GM19397 (cell line): ENCODE data around the gene COPS2.
"Not testable (repeated sequence)": the region's sequence is repeated elsewhere in the genome, so short reads cannot be mapped to it uniquely, and the experiment has no call there.

Source experiments
- ATAC-seq: cut with Tn5 transposase; IDR thresholded peaks from one replicate; pipeline ENCODE4 v1.9.1; 2021; ENCODE audit warnings: mild to moderate bottlenecking, moderate library complexity; ENCODE audit not compliant: unreplicated experiment

The COPS2 gene

GRCh38 chr15:49155110-49155833, at the start of gene COPS2:
COPS2 (minus strand) TSS chr15:49155599; CDS start chr15:49155578, 21 bp downstream.
- ATAC-seq = peak; percentile 90

DNA sequence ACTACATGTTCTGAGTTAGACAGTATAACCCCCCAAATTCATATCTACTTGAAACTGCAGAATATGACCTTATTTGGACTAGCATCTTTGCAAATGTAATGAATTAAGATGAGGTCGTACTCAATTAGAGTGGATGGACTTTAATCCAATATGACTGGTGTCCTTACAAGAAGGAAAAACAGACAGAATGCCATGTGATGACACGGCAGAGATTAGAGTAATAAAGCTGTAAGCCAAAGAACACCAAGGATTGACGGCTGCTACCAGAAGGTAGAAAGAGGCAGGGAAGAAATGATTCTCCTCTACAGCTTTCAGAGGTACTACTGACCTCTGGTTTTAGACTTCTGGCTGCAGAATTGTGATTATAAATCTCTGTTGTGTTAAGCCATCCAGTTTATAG, 44.9 kb upstream of the COPS2 start:
- no peak for ATAC-seq

DNA sequence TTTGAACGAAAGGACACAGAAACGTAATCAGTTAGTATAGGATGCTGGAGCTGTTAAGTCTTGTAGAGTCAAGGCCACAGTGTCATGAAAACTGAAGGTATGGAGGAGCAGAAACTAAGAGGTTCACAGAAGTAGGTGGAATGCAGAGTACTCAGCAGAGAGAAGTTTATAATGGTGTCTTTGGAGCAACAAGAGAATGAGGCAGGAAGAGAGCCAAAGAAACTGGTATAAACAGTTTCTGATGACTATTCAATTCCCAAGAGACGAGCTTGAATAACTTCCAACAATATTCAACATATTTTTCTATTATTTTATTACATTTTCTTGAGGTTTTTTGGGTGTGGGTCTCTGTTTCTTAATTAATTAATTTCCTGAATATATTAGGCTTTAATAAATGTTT, 44.3 kb upstream of the COPS2 start:
- no peak for ATAC-seq

DNA sequence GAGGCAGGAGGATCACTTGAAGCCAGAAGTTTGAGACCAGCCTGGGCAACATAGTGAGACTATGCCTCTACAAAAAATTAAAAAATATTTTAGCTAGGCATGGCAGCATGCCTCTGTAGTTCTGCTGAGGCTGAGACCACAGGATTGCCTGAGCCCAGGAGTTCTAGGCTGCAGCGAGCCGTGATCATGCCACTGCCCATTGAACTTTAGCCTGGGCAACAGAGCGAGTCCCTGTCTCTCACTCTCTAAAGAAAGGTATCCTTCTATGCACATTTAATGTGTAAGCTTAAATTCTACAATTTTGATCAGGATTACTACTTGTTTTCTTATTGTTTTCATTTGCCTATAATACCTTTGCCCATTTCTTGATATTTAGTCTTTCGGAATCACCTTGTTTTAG, 41.5 kb upstream of the COPS2 start:
- no peak for ATAC-seq

- ATAC-seq = no peak
Observed at GRCh38 chr15:49191892-49192291, 36.5 kb upstream of the COPS2 start.

GRCh38 chr15:49190586-49190985, 35.2 kb upstream of the COPS2 start:
- ATAC-seq = no peak

- ATAC-seq = no peak
Observed at GRCh38 chr15:49189631-49190030, 34.2 kb upstream of the COPS2 start.

DNA sequence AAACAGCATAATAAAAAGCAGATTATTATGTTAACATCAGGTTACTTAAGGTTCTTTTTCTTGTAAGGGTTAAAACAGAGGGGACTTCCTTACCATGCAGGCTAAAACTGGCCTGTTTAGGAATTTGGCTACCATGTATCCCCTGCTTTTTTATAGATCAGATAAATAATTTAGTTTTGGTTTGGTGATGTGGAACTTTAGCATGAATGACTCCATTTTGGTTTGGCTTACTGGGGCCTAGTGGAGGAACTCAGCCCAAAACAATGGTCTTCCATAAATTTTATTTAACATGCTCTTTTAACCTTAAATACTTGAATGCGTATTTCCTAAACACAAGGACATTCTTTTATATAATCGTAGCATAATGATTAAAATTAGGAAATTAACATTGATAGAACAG, 33.5 kb upstream of the COPS2 start:
- ATAC-seq = no peak

DNA sequence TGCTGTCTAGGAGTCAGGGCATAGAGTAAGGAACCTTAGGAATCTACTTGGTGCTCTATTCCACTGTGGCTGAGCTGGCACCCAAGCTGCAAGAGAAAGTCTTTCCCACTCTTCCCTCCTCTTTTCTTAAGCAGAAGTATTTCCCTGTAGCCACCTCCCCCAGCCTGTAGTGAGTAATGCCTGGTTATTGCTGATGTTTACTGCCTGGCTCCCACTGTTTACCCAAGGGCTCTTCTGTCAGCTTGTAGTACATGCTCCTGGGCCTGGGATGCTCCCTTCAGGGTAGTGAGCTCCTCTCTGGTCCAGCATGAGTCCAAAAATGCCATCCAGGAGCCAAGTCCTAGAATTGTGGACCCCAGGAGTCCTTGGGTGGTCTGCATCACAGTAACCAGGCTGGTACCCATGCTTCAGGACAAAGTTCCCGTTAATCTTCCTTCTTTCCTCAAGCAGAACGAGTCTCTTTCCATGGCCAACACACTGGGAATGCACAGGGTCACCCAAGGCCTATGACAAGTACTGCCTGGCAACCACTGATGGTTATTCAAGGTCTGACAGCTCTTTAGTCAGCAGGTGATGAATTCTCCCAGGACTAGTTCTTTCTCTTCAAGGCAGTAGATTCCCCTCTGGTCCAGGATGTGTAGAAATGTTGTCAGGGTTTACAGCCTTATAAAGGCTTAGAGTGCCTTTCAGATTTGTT, 32.3 kb upstream of the COPS2 start:
- ATAC-seq = no peak

DNA sequence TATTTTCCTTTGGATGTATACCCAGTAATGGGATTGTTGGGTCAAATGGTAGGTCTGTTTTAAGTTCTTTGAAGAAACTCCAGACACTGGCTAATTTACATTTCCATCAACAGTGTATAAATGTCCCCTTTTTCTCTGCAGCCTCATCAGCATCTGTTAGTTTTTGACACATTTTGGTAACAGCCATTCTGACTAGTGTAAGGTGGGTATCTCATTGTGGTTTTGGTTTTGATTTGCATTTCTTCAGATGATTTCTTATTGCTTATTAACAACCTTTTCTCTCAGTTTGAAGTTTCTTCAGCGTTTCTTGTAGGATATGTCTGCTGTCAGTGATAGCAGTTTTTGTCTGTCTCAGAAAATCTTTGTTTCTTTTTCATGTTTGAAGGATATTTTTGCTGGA, 30.1 kb upstream of the COPS2 start:
- ATAC-seq = peak; percentile 77

DNA sequence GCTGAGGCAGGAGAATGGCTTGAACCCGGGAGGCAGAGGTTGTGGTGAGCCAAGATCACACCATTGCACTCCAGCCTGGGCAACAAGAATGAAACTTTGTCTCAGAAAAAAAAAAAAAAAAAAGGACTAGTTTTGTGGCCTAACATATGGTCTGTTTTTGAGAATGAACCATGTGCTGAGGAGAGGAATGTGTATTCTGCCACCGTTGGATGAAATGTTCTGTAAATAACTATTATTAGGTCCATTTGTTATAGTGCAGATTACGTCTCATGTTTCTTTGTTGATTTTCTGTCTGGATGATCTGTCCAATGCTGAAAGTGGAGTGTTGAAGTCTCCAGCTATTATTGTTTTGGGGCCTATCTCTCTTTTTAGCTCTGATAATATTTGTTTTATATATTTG, 28.3 kb upstream of the COPS2 start:
- not testable (repeated sequence) for ATAC-seq

DNA sequence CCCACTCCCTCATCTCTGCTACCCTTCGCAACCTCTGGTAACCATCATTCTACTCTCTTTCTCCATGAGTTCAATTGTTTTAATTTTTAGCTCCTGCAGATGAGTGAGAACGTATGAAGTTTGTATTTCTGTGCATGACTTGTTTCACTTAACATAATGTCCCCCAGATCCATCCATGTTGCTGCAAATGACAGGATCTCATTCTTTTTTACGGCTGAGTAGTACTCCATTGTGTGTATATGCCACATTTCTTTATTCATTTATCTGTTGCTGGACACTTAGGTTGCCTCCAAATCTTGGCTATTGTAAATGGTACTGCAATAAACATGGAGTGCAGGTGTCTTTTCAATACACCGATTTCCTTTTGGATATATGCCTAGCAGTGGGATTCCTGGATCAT, 26.7 kb upstream of the COPS2 start:
- no peak for ATAC-seq

DNA sequence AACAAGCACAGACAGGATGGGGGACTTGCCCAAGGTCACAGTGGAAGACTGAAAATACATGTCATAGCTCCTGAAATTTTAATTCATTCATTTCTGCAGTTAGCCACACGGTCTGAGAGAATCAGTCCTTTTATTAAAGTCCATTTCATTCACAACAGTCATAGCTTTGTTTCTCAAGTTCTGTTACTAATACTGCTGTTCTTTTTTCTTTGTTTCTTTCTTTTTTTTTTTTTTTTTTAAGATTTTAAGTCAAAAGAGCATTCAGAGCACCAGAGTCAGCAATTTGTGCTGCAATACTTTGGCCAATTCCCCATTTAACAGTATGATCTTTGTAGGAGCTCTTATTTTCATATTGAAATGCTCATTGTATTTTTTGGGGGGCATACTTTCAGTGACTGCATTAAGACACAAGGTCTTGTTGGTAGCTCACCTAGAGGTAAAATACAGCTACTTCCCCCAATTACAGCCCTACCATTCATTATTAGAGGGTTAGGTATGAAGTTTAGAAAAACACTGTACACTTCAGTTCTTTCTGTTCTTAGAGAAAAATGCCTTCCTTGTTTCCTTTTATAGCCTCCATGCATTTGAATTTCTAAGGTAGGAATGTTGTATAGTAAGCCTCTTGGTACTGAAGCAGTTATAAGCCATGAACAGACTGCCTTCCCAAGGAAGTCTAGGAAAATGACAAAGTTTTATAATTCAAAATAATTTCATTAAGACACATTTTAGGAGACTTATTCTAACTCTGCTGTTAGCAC, 24.2 kb upstream of the COPS2 start:
- ATAC-seq = no peak

DNA sequence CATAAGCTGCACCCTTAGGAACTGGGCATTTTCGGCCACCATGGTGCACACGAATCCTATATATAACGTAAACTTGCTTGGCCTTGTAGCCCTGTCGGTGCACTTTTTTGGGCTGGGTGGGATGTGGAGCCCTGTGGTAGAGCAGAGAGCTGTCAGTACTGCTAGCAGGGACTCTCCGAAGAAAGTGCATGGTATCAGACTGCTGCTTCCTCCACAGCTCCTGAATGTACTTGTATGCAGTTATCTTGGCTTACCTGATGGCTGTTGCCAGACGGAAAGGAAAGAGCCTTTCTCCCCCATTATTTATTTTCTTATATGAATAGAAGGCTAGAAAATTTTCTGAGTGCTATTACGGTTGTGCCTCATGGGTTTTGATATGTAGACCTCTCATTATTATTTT, 23.1 kb upstream of the COPS2 start:
- no peak for ATAC-seq

- not testable (repeated sequence) for ATAC-seq
Observed at GRCh38 chr15:49175582-49176397, 20.4 kb upstream of the COPS2 start.

GRCh38 chr15:49174902-49175301, 19.5 kb upstream of the COPS2 start:
- ATAC-seq = no peak

- no peak for ATAC-seq
Observed at GRCh38 chr15:49171790-49172189, 16.4 kb upstream of the COPS2 start.

- peak; percentile 94 for ATAC-seq
Observed at GRCh38 chr15:49169880-49170597, 14.6 kb upstream of the COPS2 start, which contains the start of gene GALK2. GALK2 (plus strand) TSS chr15:49170247; CDS start chr15:49170323, 76 bp downstream.

- no peak for ATAC-seq
Observed at GRCh38 chr15:49168016-49168415, 12.6 kb upstream of the COPS2 start.

DNA sequence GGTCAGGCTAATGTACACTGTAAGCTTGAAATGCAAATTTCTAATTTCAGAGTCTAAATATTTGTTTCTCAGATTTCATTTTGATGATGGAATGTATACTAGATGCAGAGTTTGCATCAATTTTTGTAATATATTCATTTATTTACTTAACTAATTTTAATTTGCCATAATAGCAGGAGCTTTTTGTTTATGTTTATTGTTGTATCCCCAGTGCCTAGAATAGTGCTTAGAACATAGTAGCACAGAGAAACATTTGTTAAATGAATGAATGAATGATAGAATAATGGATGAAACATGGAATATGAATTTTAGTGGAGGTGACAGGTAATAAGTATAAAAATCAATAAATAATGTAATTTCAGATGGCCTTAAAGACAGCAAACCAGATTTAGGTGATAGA, 9.5 kb upstream of the COPS2 start:
- no peak for ATAC-seq
